Cardiac muscle cell (in vitro differentiated cells and primary cell): ENCODE data around the gene DGKI. TPM values are rescaled to one million over a fixed set of nuclear protein-coding genes. Genes with fewer than 3 reads are reported as not detected.

Source experiments
- DNase-seq, 2 donors: peaks; one replicate each; pipeline versions ENCODE4 v3.0.0 to v3.0.0-alpha.2; 2010 to 2017; ENCODE audit warnings: low read depth in 1 of 2, low spot score in 1 of 2
- H3K27ac ChIP-seq: fragments of 200-600 bp; sonication (generic); 2 replicates; pipeline ENCODE4 v1.5.1; 2016
- H3K27me3 ChIP-seq: fragments of 200-600 bp; sonication (generic); 2 replicates; pipeline ENCODE4 v1.6.0; 2016; ENCODE audit warnings: control low read depth
- H3K36me3 ChIP-seq: fragments of 200-600 bp; sonication (generic); 2 replicates; pipeline ENCODE4 v1.5.1; 2016; ENCODE audit warnings: control low read depth
- H3K4me1 ChIP-seq: fragments of 200-600 bp; sonication (generic); 2 replicates; pipeline ENCODE4 v1.8.1; 2017; ENCODE audit warnings: low read depth, mild to moderate bottlenecking, mixed run types
- H3K4me3 ChIP-seq: fragments of 200-600 bp; sonication (generic); 2 replicates; pipeline ENCODE4 v1.5.1; 2016; ENCODE audit warnings: mild to moderate bottlenecking
- H3K9me3 ChIP-seq: fragments of 200-600 bp; sonication (generic); 2 replicates; pipeline ENCODE4 v1.5.1; 2017; ENCODE audit warnings: low read depth, mild to moderate bottlenecking, control low read depth
- CTCF ChIP-seq: IDR thresholded peaks from 2 replicates; pipeline ENCODE4 v1.5.1; 2012; ENCODE audit warnings: low read depth, mild to moderate bottlenecking, low read length
- polyA plus RNA-seq: library from polyadenylated mRNA; unstranded; fragments of >200 nt; fragmentation: Nextera tagmentation; extraction: Ambion mirVana; gene quantifications from 2 replicates; pipeline ENCODE4 v1.2.1, GENCODE V29; 2016
- total RNA-seq: library from RNA; depleted of rRNA; stranded (reverse); fragments of >200 nt; gene quantifications from 2 replicates; pipeline ENCODE4 v1.2.3, GENCODE V29; 2016

The DGKI gene
- total and polyA plus RNA-seq, 2 experiments from 2014 or later = 35.0 to 52.7 TPM

GRCh38 chr7:137694405-137694804 lies 152.4 kb downstream of the DGKI start:
- Histone ChIP-seq H3K4me1 (no peaks in the 10 kb centered on the region), H3K36me3 (no peaks in the 10 kb centered on the region), H3K27me3 (no peaks in the 10 kb centered on the region), H3K4me3 (no peak overlapping the region), H3K27ac (no peak overlapping the region), H3K9me3 (no peaks in the 10 kb centered on the region)
- TF ChIP-seq CTCF = no peak
- DNase-seq = no peak

GRCh38 chr7:137692399-137692798 lies 154.4 kb downstream of the DGKI start:
- TF ChIP-seq CTCF = no peak
- Histone ChIP-seq H3K4me1 (no peaks in the 10 kb centered on the region), H3K9me3 (no peaks in the 10 kb centered on the region), H3K27me3 (no peaks in the 10 kb centered on the region), H3K27ac (no peak overlapping the region), H3K4me3 (no peak overlapping the region), H3K36me3 (no peaks in the 10 kb centered on the region)
- no peak for DNase-seq

- no peak for DNase-seq
- no peak for TF ChIP-seq CTCF
- Histone ChIP-seq H3K4me1 (no peaks in the 10 kb centered on the region), H3K27ac (no peak overlapping the region), H3K36me3 (no peaks in the 10 kb centered on the region), H3K4me3 (no peak overlapping the region), H3K9me3 (no peaks in the 10 kb centered on the region), H3K27me3 (no peaks in the 10 kb centered on the region)
Measured at GRCh38 chr7:137691566-137691965, 155.2 kb downstream of the DGKI start.

GRCh38 chr7:137690635-137691034 lies 156.1 kb downstream of the DGKI start:
- no peak overlapping the region for H3K4me3 ChIP-seq
- H3K27me3 ChIP-seq = no peaks in the 10 kb centered on the region
- no peak for DNase-seq
- no peaks in the 10 kb centered on the region for H3K4me1 ChIP-seq
- H3K9me3 ChIP-seq = no peaks in the 10 kb centered on the region
- no peak for TF ChIP-seq CTCF
- no peak overlapping the region for H3K27ac ChIP-seq
- H3K36me3 ChIP-seq = no peaks in the 10 kb centered on the region

GRCh38 chr7:137689761-137690160 lies 157.0 kb downstream of the DGKI start:
- TF ChIP-seq CTCF = no peak
- Histone ChIP-seq H3K27me3 (no peaks in the 10 kb centered on the region), H3K27ac (no peak overlapping the region), H3K4me3 (no peak overlapping the region), H3K9me3 (no peaks in the 10 kb centered on the region), H3K36me3 (no peaks in the 10 kb centered on the region), H3K4me1 (no peaks in the 10 kb centered on the region)
- DNase-seq = no peak

- peak in 1 of 2 donors; percentile 75 for DNase-seq
- TF ChIP-seq CTCF = no peak
- Histone ChIP-seq H3K4me1 (no peaks in the 10 kb centered on the region), H3K4me3 (no peak overlapping the region), H3K27me3 (no peaks in the 10 kb centered on the region), H3K27ac (no peak overlapping the region), H3K9me3 (no peaks in the 10 kb centered on the region), H3K36me3 (no peaks in the 10 kb centered on the region)
Measured at GRCh38 chr7:137687556-137688265, 159.1 kb downstream of the DGKI start.
